Effector memory CD4-positive, alpha-beta T cell (primary cell): ENCODE measurements around the gene CLEC20A.

Experiments
- DNase-seq, 3 donors: peaks; one replicate each; pipeline ENCODE4 v3.0.0-alpha.2; 2020
- H3K27ac ChIP-seq: 2 replicates; pipeline ENCODE4 v1.7.0; 2013; ENCODE audit warnings: mild to moderate bottlenecking, low read length, moderate library complexity; ENCODE audit not compliant: insufficient read depth, poor library complexity, severe bottlenecking
- H3K27me3 ChIP-seq: replicated peaks from 2 replicates; pipeline ENCODE4 v1.7.0; 2013; ENCODE audit warnings: mild to moderate bottlenecking, low read length; ENCODE audit not compliant: insufficient read depth, control insufficient read depth, poor library complexity, severe bottlenecking
- H3K36me3 ChIP-seq: 2 replicates; pipeline ENCODE4 v1.7.0; 2013; ENCODE audit warnings: mild to moderate bottlenecking, low read length, moderate library complexity; ENCODE audit not compliant: control insufficient read depth, insufficient read depth
- H3K4me1 ChIP-seq: 2 replicates; pipeline ENCODE4 v1.7.0; 2013; ENCODE audit warnings: low read length, mild to moderate bottlenecking; ENCODE audit not compliant: control insufficient read depth, insufficient read depth, poor library complexity, severe bottlenecking
- H3K4me3 ChIP-seq: 2 replicates; pipeline ENCODE4 v1.7.0; 2013; ENCODE audit warnings: low read length, low read depth, mild to moderate bottlenecking; ENCODE audit not compliant: insufficient read depth, poor library complexity, severe bottlenecking
- H3K9me3 ChIP-seq: 2 replicates; pipeline ENCODE4 v1.7.0; 2013; ENCODE audit warnings: mild to moderate bottlenecking, low read length, moderate library complexity; ENCODE audit not compliant: control insufficient read depth

CLEC20A gene

DNA sequence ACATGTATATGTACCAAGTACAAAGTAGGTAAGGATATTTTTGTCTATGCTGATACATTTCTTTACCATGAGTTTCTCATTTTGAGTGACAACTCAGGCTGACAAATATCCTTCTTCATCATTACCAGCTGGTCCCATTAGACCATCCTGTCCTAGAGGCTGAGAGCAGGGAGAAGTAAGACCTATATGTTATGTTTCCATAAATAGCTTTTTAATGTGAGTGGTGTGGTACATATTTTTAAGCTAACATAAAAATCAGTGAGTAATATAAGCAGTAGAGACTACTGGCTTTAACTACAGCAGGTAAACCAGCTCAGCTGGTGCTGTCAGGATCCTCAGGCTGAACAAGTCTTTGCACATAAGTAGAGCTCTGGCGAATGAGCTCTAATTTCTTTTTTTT, 62.4 kb downstream of the CLEC20A start:
- Histone ChIP-seq H3K27me3 (peaks cover 3% of the 10 kb centered on the region), H3K9me3 (no peaks in the 10 kb centered on the region), H3K4me3 (no peak overlapping the region), H3K27ac (no peak overlapping the region), H3K4me1 (no peaks in the 10 kb centered on the region), H3K36me3 (no peaks in the 10 kb centered on the region)
- DNase-seq, result no peak
